ENCODE data around the gene CPPED1. TPM values are rescaled to one million over a fixed set of nuclear protein-coding genes. Genes with fewer than 3 reads are reported as not detected.

Gene CPPED1
- total RNA-seq, 1 donor from 2014 or later = 6.3 TPM

DNA sequence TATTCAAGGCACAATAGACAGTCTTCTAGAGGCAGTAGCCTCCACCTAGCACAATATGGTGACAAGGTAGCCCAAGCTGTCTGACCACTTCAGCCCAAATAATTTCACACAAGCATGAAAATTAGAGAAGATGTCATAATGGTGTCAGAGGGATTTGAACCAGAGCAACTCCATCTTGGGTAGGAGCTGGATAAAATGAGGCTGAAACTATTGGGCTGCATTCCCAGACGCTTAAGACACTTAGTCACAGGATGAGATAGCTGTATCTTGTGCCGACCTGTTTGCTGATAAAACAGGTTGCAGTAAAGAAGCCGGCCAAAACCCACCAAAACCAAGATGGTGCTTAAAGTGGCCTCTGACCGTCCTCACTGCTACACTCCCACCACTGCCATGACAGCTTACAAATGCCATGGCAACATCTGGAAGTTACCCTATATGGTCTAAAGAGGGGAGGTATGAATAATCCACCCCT, 192.6 kb downstream of the CPPED1 start:
- no peaks in the 10 kb centered on the region for H3K36me3 ChIP-seq (ENCODE audit: control insufficient read depth in 3 of 3, insufficient read depth in 3 of 3, low read length in 3 of 3)
- no peak overlapping the region for H3K27ac ChIP-seq (ENCODE audit: low read depth, low read length)

DNA sequence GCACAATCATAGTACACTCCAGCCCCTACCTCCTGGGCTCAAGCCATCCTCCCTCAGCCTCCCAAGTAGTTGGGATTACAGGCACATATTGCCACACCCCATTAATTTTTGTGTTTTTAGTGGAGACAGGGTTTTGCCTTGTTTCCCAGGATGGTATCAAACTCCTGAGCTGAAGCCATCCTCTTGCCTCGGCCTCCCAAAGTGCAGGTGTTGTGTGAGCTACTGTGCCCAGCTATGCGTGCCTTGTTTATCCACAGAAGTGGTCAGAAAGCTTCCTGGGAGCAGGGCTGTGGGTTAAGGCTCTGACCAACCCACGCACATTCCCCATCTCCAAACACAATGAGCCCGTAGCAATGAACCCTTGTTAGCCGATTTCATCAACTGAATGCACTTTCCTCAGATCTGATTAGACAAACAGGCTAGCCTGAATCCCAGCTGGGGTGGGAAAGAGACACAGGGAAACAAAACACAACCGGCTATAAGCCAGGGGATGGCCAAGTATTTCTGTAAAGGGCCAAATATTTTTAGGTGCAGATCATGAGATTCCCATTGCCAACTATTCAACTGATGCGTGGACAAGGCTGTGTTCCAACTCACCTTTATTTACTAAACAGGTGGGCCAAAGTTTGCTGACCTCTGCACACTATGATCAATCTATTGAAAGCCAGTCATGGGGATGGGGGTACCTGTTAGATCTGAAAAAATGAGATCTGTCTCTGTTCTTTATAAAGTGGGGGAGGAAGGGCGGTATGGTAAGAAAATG, 193.6 kb downstream of the CPPED1 start:
- Histone ChIP-seq H3K36me3 (ENCODE audit: control insufficient read depth in 3 of 3, insufficient read depth in 3 of 3, low read length in 3 of 3) (no peaks in the 10 kb centered on the region), H3K4me1 (ENCODE audit: control insufficient read depth in 3 of 3, insufficient read depth in 3 of 3, low read length in 3 of 3) (no peaks in the 10 kb centered on the region), H3K9ac (ENCODE audit: low read depth in 1 of 3, low read length in 3 of 3) (no peak overlapping the region), H3K27ac (ENCODE audit: low read depth, low read length) (no peak overlapping the region), H3K4me3 (ENCODE audit: low read length in 3 of 3) (no peak overlapping the region), H3K27me3 (ENCODE audit: control insufficient read depth in 3 of 3, insufficient read depth in 3 of 3, low read length in 3 of 3) (peaks cover 0 to 5% (median 3%) of the 10 kb centered on the region in 3 donors), H3K9me3 (ENCODE audit: control insufficient read depth in 3 of 3, low read length in 3 of 3) (peaks cover 0 to 4% (median 2%) of the 10 kb centered on the region in 3 donors)

More for the DNA sequence above, 192.6 kb downstream of the CPPED1 start:
- Histone ChIP-seq H3K4me1 (ENCODE audit: control insufficient read depth in 3 of 3, insufficient read depth in 3 of 3, low read length in 3 of 3) (no peaks in the 10 kb centered on the region), H3K27me3 (ENCODE audit: control insufficient read depth in 3 of 3, insufficient read depth in 3 of 3, low read length in 3 of 3) (peaks cover 0 to 5% (median 3%) of the 10 kb centered on the region in 3 donors), H3K4me3 (ENCODE audit: low read length in 3 of 3) (no peak overlapping the region), H3K9me3 (ENCODE audit: control insufficient read depth in 3 of 3, low read length in 3 of 3) (peaks cover 0 to 4% (median 2%) of the 10 kb centered on the region in 3 donors), H3K9ac (ENCODE audit: low read depth in 1 of 3, low read length in 3 of 3) (no peak overlapping the region)

Small RNAs within 50 kb of the gene (small RNA-seq; reads per million reads assigned to genes)
- gene MIR4718 (not detected), gene RF00443 (not detected)

Other genes with a start within 250 kb of the CPPED1 start
- not detected for gene SHISA9, start 97.7 kb upstream of the CPPED1 start, total RNA-seq